Spleen (tissue), 11 donors: ENCODE data around the gene GALR2. TPM values are rescaled to one million over a fixed set of nuclear protein-coding genes. Genes with fewer than 3 reads are reported as not detected.
"Not testable (repeated sequence)": the region's sequence is repeated elsewhere in the genome, so short reads cannot be mapped to it uniquely, and the experiment has no call there.

Source experiments
- DNase-seq: peaks from one replicate; pipeline ENCODE4 v3.0.0-alpha.2; 2020
- H3K27ac ChIP-seq, 8 donors: fragments of 200-600 bp; sonication (generic) in 7 of 8; 1 replicate in 4 of 8; 2 replicates in 4 of 8; pipeline versions ENCODE4 v1.5.0 to v1.8.0; 2016 to 2021; ENCODE audit warnings: inconsistent platforms in 4 of 8, mild to moderate bottlenecking in 4 of 8, moderate library complexity in 1 of 8
- H3K27me3 ChIP-seq, 7 donors: fragments of 200-600 bp; sonication (generic) in 6 of 7; replicated peaks in 1 of 7; 1 replicate in 4 of 7; 2 replicates in 3 of 7; pipeline versions ENCODE4 v1.5.0 to v1.8.0; 2016 to 2021; ENCODE audit warnings: inconsistent platforms in 3 of 7, mild to moderate bottlenecking in 1 of 7
- H3K36me3 ChIP-seq, 6 donors: fragments of 200-600 bp; sonication (generic) in 5 of 6; 1 replicate in 4 of 6; 2 replicates in 2 of 6; pipeline versions ENCODE4 v1.5.0 to v1.8.0; 2016 to 2021; ENCODE audit warnings: inconsistent platforms in 2 of 6
- H3K4me1 ChIP-seq, 6 donors: fragments of 200-600 bp; sonication (generic) in 5 of 6; 1 replicate in 3 of 6; 2 replicates in 3 of 6; pipeline versions ENCODE4 v1.5.0 to v1.8.0; 2016 to 2021; ENCODE audit warnings: inconsistent platforms in 3 of 6
- H3K4me3 ChIP-seq, 8 donors: fragments of 200-600 bp; sonication (generic) in 7 of 8; 1 replicate in 4 of 8; 2 replicates in 4 of 8; pipeline versions ENCODE4 v1.5.0 to v1.8.0; 2016 to 2021; ENCODE audit warnings: inconsistent platforms in 4 of 8, mild to moderate bottlenecking in 4 of 8, moderate library complexity in 2 of 8
- H3K9me3 ChIP-seq, 8 donors: fragments of 200-600 bp; sonication (generic) in 7 of 8; 1 replicate in 4 of 8; 2 replicates in 4 of 8; pipeline versions ENCODE4 v1.5.0 to v1.8.0; 2016 to 2021; ENCODE audit warnings: inconsistent platforms in 4 of 8
- POLR2A ChIP-seq, 3 donors: fragments of 450-650 bp; IDR thresholded peaks; one replicate each; pipeline ENCODE4 v1.5.1; 2017; ENCODE audit warnings: antibody characterized with exemption in 3 of 3, mild to moderate bottlenecking in 1 of 3
- POLR2AphosphoS5 ChIP-seq, 3 donors: sonication (generic); formaldehyde crosslinking; IDR thresholded peaks; one replicate each; pipeline ENCODE4 v1.5.1; 2017; ENCODE audit warnings: antibody characterized with exemption in 3 of 3
- WGBS, 5 donors: extraction: QIAGEN DNeasy Blood & Tissue Kit in 3 of 5; methylation state at CpG; one replicate each; pipeline versions ENCODE4 v1.1.5 to v1.1.7; 2013 to 2018; 5-methylcytosine and 5-hydroxymethylcytosine counted together
- intact Hi-C: fragments of 100-400 bp; cut with DNase I; formaldehyde crosslinking; loops from one replicate; pipeline ENCODE4 v1.15.0; 2023; ENCODE audit warnings: low total_unique reads
- polyA plus RNA-seq, 3 donors: library from polyadenylated mRNA; stranded (reverse); fragments of 200-250 nt; gene quantifications; one replicate each; pipeline ENCODE4 v1.2.1, GENCODE V29; 2013
- total RNA-seq, 7 donors: library from RNA; depleted of rRNA in 3 of 7; stranded (reverse); fragments of >200 nt in 3 of 7; fragmentation: NEBNext Ultra II Directional in 4 of 7; extraction: Animal tissue kit (Norgen Biotek cat#: 25700) in 4 of 7; gene quantifications; one replicate each; pipeline versions ENCODE4 v1.1.0 to v1.2.1, GENCODE V29; 2016 to 2021
- TF ChIP-seq, protein P1 (sequence below), 11 experiments: fragments of 200-600 bp in 7 of 11; fragments of 450-650 bp in 4 of 11; sonication (generic) in 4 of 11; IDR thresholded peaks in 8 of 11; conservative IDR thresholded peaks in 3 of 11; 1 replicate in 7 of 11; 2 replicates in 4 of 11; pipeline versions ENCODE4 v1.4.0 to v1.8.0; 2016 to 2021; ENCODE audit warnings: antibody characterized with exemption in 11 of 11, inconsistent platforms in 4 of 11, mild to moderate bottlenecking in 1 of 11
- donor health status: healthy with polysubstance abuse.
- donor health status: DM: no; HTN: no; CAD: no; lungs with moderate emphysema.
- donor health status: DM: no; HTN: no; CAD: no.
- donor health status: Bipolar disorder and iron deficiency.
- donor health status: healthy.
- donor health status: DM: no; HTN: no; CAD: no.
- donor health status: DM: yes; HTN: yes; CAD: no.

Gene GALR2
- total and polyA plus RNA-seq, 10 donors, result 0.06 to 0.93 (median 0.38) TPM; not detected in 6

DNA sequence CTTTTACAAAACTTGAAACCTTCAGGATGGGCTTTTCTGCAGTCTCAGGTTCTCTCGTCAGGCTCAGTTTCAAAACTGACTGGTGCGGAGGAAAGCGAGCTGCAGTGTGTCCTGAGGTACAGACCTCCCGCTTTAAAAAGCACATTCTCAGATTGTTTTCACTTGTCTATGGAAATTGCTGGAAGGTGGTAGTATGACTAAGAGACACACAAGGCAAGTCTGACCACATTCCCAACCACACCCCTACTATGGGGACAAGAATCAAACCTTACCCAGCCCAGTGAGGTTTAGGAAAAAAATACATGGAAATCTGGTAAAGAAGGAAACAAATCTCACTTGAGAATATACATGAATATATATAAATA, 20.5 kb upstream of the GALR2 start:
- Histone ChIP-seq H3K9me3 (no peaks in the 10 kb centered on the region), H3K4me3 (no peak overlapping the region), H3K4me1 (peaks cover 0 to 8% (median 3%) of the 10 kb centered on the region in 6 donors), H3K36me3 (peaks cover 7 to 100% (median 94%) of the 10 kb centered on the region in 6 donors), H3K27ac (peak overlapping the region in 1 of 8 donors; percentile 11), H3K27me3 (no peaks in the 10 kb centered on the region)
- DNase-seq, result no peak
- intact Hi-C loops, result no loop called here
- TF ChIP-seq, protein P1, sequence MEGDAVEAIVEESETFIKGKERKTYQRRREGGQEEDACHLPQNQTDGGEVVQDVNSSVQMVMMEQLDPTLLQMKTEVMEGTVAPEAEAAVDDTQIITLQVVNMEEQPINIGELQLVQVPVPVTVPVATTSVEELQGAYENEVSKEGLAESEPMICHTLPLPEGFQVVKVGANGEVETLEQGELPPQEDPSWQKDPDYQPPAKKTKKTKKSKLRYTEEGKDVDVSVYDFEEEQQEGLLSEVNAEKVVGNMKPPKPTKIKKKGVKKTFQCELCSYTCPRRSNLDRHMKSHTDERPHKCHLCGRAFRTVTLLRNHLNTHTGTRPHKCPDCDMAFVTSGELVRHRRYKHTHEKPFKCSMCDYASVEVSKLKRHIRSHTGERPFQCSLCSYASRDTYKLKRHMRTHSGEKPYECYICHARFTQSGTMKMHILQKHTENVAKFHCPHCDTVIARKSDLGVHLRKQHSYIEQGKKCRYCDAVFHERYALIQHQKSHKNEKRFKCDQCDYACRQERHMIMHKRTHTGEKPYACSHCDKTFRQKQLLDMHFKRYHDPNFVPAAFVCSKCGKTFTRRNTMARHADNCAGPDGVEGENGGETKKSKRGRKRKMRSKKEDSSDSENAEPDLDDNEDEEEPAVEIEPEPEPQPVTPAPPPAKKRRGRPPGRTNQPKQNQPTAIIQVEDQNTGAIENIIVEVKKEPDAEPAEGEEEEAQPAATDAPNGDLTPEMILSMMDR (IDR thresholded peaks at IDR 0.05 in 8 of 11, conservative IDR thresholded peaks at IDR 0.05 in 3 of 11), result no peak
- TF ChIP-seq POLR2A (IDR thresholded peaks at IDR 0.05) (no peak), POLR2AphosphoS5 (IDR thresholded peaks at IDR 0.05) (no peak)
- WGBS, 5 donors, result 93 to 99% (median 97%) methylated on average over 4 of the region's 4 CpGs

DNA sequence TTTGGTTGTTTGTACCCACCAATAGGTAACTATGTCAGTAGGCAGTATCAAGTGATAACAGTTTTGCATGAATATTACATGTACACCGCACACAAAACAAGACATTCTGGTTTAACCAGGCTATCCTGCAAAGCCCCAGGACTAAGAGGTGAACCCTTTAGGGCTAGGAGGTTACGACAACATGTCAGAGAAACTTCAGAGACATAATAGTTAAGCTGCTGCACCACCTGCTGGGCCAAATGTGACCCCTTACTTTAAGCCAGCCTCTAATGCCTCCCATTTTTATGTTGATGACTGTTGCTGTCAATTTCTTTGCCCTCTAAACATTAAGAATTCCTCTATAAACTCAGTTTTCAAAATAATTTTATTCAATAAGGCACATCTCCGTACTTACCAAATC, 17.7 kb upstream of the GALR2 start:
- Histone ChIP-seq H3K9me3 (no peaks in the 10 kb centered on the region), H3K36me3 (peaks cover 14 to 100% (median 96%) of the 10 kb centered on the region in 6 donors), H3K27ac (no peak overlapping the region), H3K4me1 (peaks cover 0 to 8% (median 3%) of the 10 kb centered on the region in 6 donors), H3K4me3 (no peak overlapping the region), H3K27me3 (no peaks in the 10 kb centered on the region)
- intact Hi-C loops, result no loop called here
- DNase-seq, result no peak
- WGBS, 5 donors, result 93 to 98% (median 97%) methylated on average over 3 of the region's 3 CpGs
- TF ChIP-seq POLR2A (IDR thresholded peaks at IDR 0.05) (no peak), POLR2AphosphoS5 (IDR thresholded peaks at IDR 0.05) (no peak)
- TF ChIP-seq, protein P1 (IDR thresholded peaks at IDR 0.05 in 8 of 11, conservative IDR thresholded peaks at IDR 0.05 in 3 of 11), result no peak

DNA sequence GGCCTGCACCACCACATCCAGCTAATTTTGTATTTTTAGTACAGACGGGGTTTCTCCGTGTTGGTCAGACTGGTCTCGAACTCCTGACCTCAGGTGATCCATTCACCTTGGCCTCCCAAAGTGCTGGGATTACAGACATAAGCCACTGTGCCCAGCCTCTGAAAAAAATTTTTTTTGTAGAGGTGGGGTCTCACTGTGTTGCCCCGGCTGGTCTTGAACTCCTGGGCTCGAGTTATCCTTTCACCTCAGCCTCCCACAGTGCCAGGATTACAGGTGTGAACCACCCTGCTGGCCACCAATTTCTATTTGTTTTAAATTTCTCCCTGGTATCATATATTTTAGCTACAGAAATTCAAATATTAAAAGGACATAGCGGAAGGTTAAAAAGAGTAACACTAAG, 16.3 kb upstream of the GALR2 start:
- 88 to 97% (median 90%) methylated on average over 6 of the region's 6 CpGs for WGBS, 5 donors
- H3K27me3 ChIP-seq, DNase-seq, H3K4me3 ChIP-seq, H3K27ac ChIP-seq, H3K9me3 ChIP-seq, intact Hi-C loops: not testable (repeated sequence)
- Histone ChIP-seq H3K4me1 (peaks cover 0 to 13% (median under 1%) of the 10 kb centered on the region in 6 donors), H3K36me3 (peaks cover 14 to 97% (median 95%) of the 10 kb centered on the region in 6 donors)

DNA sequence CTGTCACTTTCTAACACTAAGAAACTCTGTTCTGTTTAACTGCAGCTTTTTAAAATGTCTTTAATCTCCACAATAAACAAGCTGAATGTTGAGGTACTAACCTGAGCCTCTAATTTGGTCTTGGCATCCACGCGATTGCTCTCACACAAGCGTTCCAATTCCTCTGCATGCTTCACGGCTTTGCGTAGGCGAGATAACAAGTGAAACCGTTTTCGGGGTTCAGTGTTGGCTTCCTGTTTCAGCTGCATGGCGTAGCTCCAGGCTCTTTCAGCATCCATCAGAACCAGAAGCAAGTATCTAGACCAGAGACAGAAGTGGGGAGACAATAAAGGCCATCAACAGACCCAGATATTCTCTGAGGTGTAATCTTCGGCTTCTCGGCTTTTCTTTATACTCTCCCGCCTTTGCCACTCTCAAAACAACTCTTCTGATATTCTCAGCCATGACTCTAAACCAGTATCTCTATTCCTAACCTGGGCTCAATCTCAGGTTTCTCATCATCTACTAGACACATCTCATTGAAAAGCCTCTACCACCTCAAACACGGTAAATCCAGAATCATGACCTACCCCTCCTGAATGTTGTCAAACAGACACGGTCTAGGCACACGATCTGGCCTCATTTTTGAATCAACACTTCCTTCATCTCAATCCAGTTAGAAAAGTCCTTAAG, 10.6 kb upstream of the GALR2 start:
- Histone ChIP-seq H3K9me3 (no peaks in the 10 kb centered on the region), H3K27me3 (no peaks in the 10 kb centered on the region), H3K27ac (peak overlapping the region in 4 of 8 donors; percentile 1 to 28 (median 21)), H3K36me3 (peaks cover 9 to 97% (median 93%) of the 10 kb centered on the region in 6 donors), H3K4me3 (no peak overlapping the region), H3K4me1 (peaks cover 0 to 23% (median 1%) of the 10 kb centered on the region in 6 donors)
- no peak for DNase-seq
- 71 to 84% (median 76%) methylated on average over 15 of the region's 15 CpGs for WGBS, 5 donors
- intact Hi-C loops, result no loop called here
- TF ChIP-seq POLR2AphosphoS5 (IDR thresholded peaks at IDR 0.05), result no peak
- TF ChIP-seq, protein P1 (IDR thresholded peaks at IDR 0.05 in 8 of 11, conservative IDR thresholded peaks at IDR 0.05 in 3 of 11), result no peak
- no peak for TF ChIP-seq POLR2A (IDR thresholded peaks at IDR 0.05)
